ENCODE data around the gene SCYL3.
A peak's percentile ranks its signal among the peaks of the same experiment; 100 is the strongest.

The SCYL3 gene

GRCh38 chr1:169896013-169896412, 2.3 kb upstream of the SCYL3 start:
- H3K27ac ChIP-seq (ENCODE audit: low read length) = no peak overlapping the region
- peaks cover 21% of the 10 kb centered on the region; the same call in 1 of the 2 replicates for H3K4me1 ChIP-seq (ENCODE audit: insufficient read depth, low read length)
- no peaks in the 10 kb centered on the region for H3K36me3 ChIP-seq (ENCODE audit: insufficient read depth, low read depth, low read length)
- H3K9me3 ChIP-seq (ENCODE audit: insufficient read depth, low read depth, low read length) = no peaks in the 10 kb centered on the region
- H3K4me3 ChIP-seq (ENCODE audit: low read length) = no peak overlapping the region
- no peaks in the 10 kb centered on the region for H3K27me3 ChIP-seq (ENCODE audit: insufficient read depth, low read length)
- H3K9ac ChIP-seq (ENCODE audit: low read depth, low read length) = no peak overlapping the region

GRCh38 chr1:169894424-169895145, 889 bp upstream of the SCYL3 start:
- Histone ChIP-seq H3K4me3 (ENCODE audit: low read length) (peak overlapping the region; percentile 91), H3K27ac (ENCODE audit: low read length) (peak overlapping the region; percentile 94), H3K36me3 (ENCODE audit: insufficient read depth, low read depth, low read length) (no peaks in the 10 kb centered on the region), H3K27me3 (ENCODE audit: insufficient read depth, low read length) (no peaks in the 10 kb centered on the region), H3K4me1 (ENCODE audit: insufficient read depth, low read length) (peaks cover 24% of the 10 kb centered on the region; the same call in 1 of the 2 replicates), H3K9me3 (ENCODE audit: insufficient read depth, low read depth, low read length) (no peaks in the 10 kb centered on the region), H3K9ac (ENCODE audit: low read depth, low read length) (peak overlapping the region; percentile 93; the same call in 1 of the 2 replicates)

- no peak overlapping the region for H3K27ac ChIP-seq (ENCODE audit: low read length)
- no peaks in the 10 kb centered on the region for H3K9me3 ChIP-seq (ENCODE audit: insufficient read depth, low read depth, low read length)
- peak overlapping the region; percentile 93; the same call in 1 of the 2 replicates for H3K9ac ChIP-seq (ENCODE audit: low read depth, low read length)
- H3K4me1 ChIP-seq (ENCODE audit: insufficient read depth, low read length) = peaks cover 24% of the 10 kb centered on the region; the same call in 1 of the 2 replicates
- H3K36me3 ChIP-seq (ENCODE audit: insufficient read depth, low read depth, low read length) = peaks cover 8% of the 10 kb centered on the region
- H3K4me3 ChIP-seq (ENCODE audit: low read length) = peak overlapping the region; percentile 91
- no peaks in the 10 kb centered on the region for H3K27me3 ChIP-seq (ENCODE audit: insufficient read depth, low read length)
Measured at GRCh38 chr1:169892927-169893644, 610 bp downstream of the SCYL3 start.

GRCh38 chr1:169892176-169892926, 1.3 kb downstream of the SCYL3 start:
- peak overlapping the region; percentile 91 for H3K4me3 ChIP-seq (ENCODE audit: low read length)
- H3K36me3 ChIP-seq (ENCODE audit: insufficient read depth, low read depth, low read length) = peaks cover 14% of the 10 kb centered on the region
- peak overlapping the region; percentile 93; the same call in 1 of the 2 replicates for H3K9ac ChIP-seq (ENCODE audit: low read depth, low read length)
- peaks cover 24% of the 10 kb centered on the region; the same call in 1 of the 2 replicates for H3K4me1 ChIP-seq (ENCODE audit: insufficient read depth, low read length)
- no peaks in the 10 kb centered on the region for H3K27me3 ChIP-seq (ENCODE audit: insufficient read depth, low read length)
- no peaks in the 10 kb centered on the region for H3K9me3 ChIP-seq (ENCODE audit: insufficient read depth, low read depth, low read length)
- no peak overlapping the region for H3K27ac ChIP-seq (ENCODE audit: low read length)

GRCh38 chr1:169891539-169891885, 2.2 kb downstream of the SCYL3 start:
- Histone ChIP-seq H3K4me3 (ENCODE audit: low read length) (peak overlapping the region; percentile 17; the same call in 1 of the 2 replicates), H3K27ac (ENCODE audit: low read length) (no peak overlapping the region), H3K9ac (ENCODE audit: low read depth, low read length) (no peak overlapping the region), H3K36me3 (ENCODE audit: insufficient read depth, low read depth, low read length) (peaks cover 21% of the 10 kb centered on the region), H3K9me3 (ENCODE audit: insufficient read depth, low read depth, low read length) (no peaks in the 10 kb centered on the region), H3K27me3 (ENCODE audit: insufficient read depth, low read length) (no peaks in the 10 kb centered on the region), H3K4me1 (ENCODE audit: insufficient read depth, low read length) (peaks cover 24% of the 10 kb centered on the region; the same call in 1 of the 2 replicates)

GRCh38 chr1:169890761-169891538, 2.7 kb downstream of the SCYL3 start:
- H3K9ac ChIP-seq (ENCODE audit: low read depth, low read length) = no peak overlapping the region
- peaks cover 26% of the 10 kb centered on the region for H3K36me3 ChIP-seq (ENCODE audit: insufficient read depth, low read depth, low read length)
- no peak overlapping the region for H3K27ac ChIP-seq (ENCODE audit: low read length)
- no peaks in the 10 kb centered on the region for H3K9me3 ChIP-seq (ENCODE audit: insufficient read depth, low read depth, low read length)
- H3K27me3 ChIP-seq (ENCODE audit: insufficient read depth, low read length) = no peaks in the 10 kb centered on the region
- H3K4me3 ChIP-seq (ENCODE audit: low read length) = peak overlapping the region; percentile 17; the same call in 1 of the 2 replicates
- H3K4me1 ChIP-seq (ENCODE audit: insufficient read depth, low read length) = peaks cover 24% of the 10 kb centered on the region; the same call in 1 of the 2 replicates

- no peak overlapping the region for H3K4me3 ChIP-seq (ENCODE audit: low read length)
- peaks cover 22% of the 10 kb centered on the region; the same call in 1 of the 2 replicates for H3K4me1 ChIP-seq (ENCODE audit: insufficient read depth, low read length)
- H3K9ac ChIP-seq (ENCODE audit: low read depth, low read length) = no peak overlapping the region
- H3K27ac ChIP-seq (ENCODE audit: low read length) = no peak overlapping the region
- no peaks in the 10 kb centered on the region for H3K27me3 ChIP-seq (ENCODE audit: insufficient read depth, low read length)
- no peaks in the 10 kb centered on the region for H3K9me3 ChIP-seq (ENCODE audit: insufficient read depth, low read depth, low read length)
- peaks cover 35% of the 10 kb centered on the region for H3K36me3 ChIP-seq (ENCODE audit: insufficient read depth, low read depth, low read length)
Measured at GRCh38 chr1:169889871-169890270, 3.8 kb downstream of the SCYL3 start.

- Histone ChIP-seq H3K36me3 (ENCODE audit: insufficient read depth, low read depth, low read length) (peaks cover 37% of the 10 kb centered on the region), H3K4me1 (ENCODE audit: insufficient read depth, low read length) (peaks cover 11% of the 10 kb centered on the region; the same call in 1 of the 2 replicates), H3K27ac (ENCODE audit: low read length) (no peak overlapping the region), H3K27me3 (ENCODE audit: insufficient read depth, low read length) (no peaks in the 10 kb centered on the region), H3K9me3 (ENCODE audit: insufficient read depth, low read depth, low read length) (no peaks in the 10 kb centered on the region), H3K9ac (ENCODE audit: low read depth, low read length) (no peak overlapping the region), H3K4me3 (ENCODE audit: low read length) (no peak overlapping the region)
Measured at GRCh38 chr1:169886931-169887330, 6.8 kb downstream of the SCYL3 start.

GRCh38 chr1:169886422-169886821, 7.3 kb downstream of the SCYL3 start:
- peaks cover 8% of the 10 kb centered on the region; the same call in 1 of the 2 replicates for H3K4me1 ChIP-seq (ENCODE audit: insufficient read depth, low read length)
- no peak overlapping the region for H3K9ac ChIP-seq (ENCODE audit: low read depth, low read length)
- no peak overlapping the region for H3K27ac ChIP-seq (ENCODE audit: low read length)
- no peaks in the 10 kb centered on the region for H3K27me3 ChIP-seq (ENCODE audit: insufficient read depth, low read length)
- no peaks in the 10 kb centered on the region for H3K9me3 ChIP-seq (ENCODE audit: insufficient read depth, low read depth, low read length)
- peaks cover 37% of the 10 kb centered on the region for H3K36me3 ChIP-seq (ENCODE audit: insufficient read depth, low read depth, low read length)
- no peak overlapping the region for H3K4me3 ChIP-seq (ENCODE audit: low read length)

GRCh38 chr1:169885207-169885606, 8.5 kb downstream of the SCYL3 start:
- Histone ChIP-seq H3K27ac (ENCODE audit: low read length) (no peak overlapping the region), H3K9ac (ENCODE audit: low read depth, low read length) (no peak overlapping the region), H3K4me3 (ENCODE audit: low read length) (no peak overlapping the region), H3K9me3 (ENCODE audit: insufficient read depth, low read depth, low read length) (no peaks in the 10 kb centered on the region), H3K36me3 (ENCODE audit: insufficient read depth, low read depth, low read length) (peaks cover 37% of the 10 kb centered on the region), H3K4me1 (ENCODE audit: insufficient read depth, low read length) (no peaks in the 10 kb centered on the region), H3K27me3 (ENCODE audit: insufficient read depth, low read length) (no peaks in the 10 kb centered on the region)

- Histone ChIP-seq H3K9ac (ENCODE audit: low read depth, low read length) (no peak overlapping the region), H3K36me3 (ENCODE audit: insufficient read depth, low read depth, low read length) (peaks cover 37% of the 10 kb centered on the region), H3K27me3 (ENCODE audit: insufficient read depth, low read length) (no peaks in the 10 kb centered on the region), H3K9me3 (ENCODE audit: insufficient read depth, low read depth, low read length) (no peaks in the 10 kb centered on the region), H3K4me3 (ENCODE audit: low read length) (no peak overlapping the region), H3K4me1 (ENCODE audit: insufficient read depth, low read length) (no peaks in the 10 kb centered on the region), H3K27ac (ENCODE audit: low read length) (no peak overlapping the region)
Measured at GRCh38 chr1:169884634-169885033, 9.1 kb downstream of the SCYL3 start.
